22Rv1 (cell line): Measurements from ENCODE around the gene SPAG7.
"Not testable (repeated sequence)": the region's sequence is repeated elsewhere in the genome, so short reads cannot be mapped to it uniquely, and the experiment has no call there.

ENCODE experiments used
- ZFX ChIP-seq: fragments of 450-650 bp; IDR thresholded peaks from 2 replicates; pipeline ENCODE4 v1.6.1; 2017; ENCODE audit warnings: antibody characterized with exemption, borderline replicate concordance
- TF ChIP-seq, protein P1 (sequence below): fragments of 450-650 bp; IDR thresholded peaks from 2 replicates; pipeline ENCODE4 v1.5.1; 2017; ENCODE audit warnings: mild to moderate bottlenecking

DNA sequence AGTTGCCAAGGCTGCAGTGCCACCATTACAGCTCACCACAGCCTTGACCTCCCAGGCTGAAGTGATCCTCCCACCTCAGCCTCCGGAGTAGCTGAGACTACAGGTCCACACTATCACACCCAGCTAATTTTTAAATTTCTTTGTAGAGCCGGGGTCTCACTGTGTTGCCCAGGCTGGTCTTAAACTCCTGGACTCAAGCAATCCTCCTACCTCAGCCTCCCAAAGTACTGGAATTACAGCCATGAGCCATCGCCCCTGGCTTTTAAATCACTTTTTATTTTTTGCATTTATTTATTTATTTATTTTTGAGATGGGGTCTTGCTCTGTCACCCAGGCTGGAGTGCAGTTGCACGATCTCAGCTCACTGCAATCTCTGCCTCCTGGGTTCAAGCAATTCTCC is 53.1 kb downstream of the SPAG7 start:
- TF ChIP-seq, protein P1, sequence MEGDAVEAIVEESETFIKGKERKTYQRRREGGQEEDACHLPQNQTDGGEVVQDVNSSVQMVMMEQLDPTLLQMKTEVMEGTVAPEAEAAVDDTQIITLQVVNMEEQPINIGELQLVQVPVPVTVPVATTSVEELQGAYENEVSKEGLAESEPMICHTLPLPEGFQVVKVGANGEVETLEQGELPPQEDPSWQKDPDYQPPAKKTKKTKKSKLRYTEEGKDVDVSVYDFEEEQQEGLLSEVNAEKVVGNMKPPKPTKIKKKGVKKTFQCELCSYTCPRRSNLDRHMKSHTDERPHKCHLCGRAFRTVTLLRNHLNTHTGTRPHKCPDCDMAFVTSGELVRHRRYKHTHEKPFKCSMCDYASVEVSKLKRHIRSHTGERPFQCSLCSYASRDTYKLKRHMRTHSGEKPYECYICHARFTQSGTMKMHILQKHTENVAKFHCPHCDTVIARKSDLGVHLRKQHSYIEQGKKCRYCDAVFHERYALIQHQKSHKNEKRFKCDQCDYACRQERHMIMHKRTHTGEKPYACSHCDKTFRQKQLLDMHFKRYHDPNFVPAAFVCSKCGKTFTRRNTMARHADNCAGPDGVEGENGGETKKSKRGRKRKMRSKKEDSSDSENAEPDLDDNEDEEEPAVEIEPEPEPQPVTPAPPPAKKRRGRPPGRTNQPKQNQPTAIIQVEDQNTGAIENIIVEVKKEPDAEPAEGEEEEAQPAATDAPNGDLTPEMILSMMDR: not testable (repeated sequence)
- TF ChIP-seq ZFX: not testable (repeated sequence)
